HG02623 (cell line): Measurements from ENCODE around the gene KIF6.
A peak's percentile ranks its signal among the peaks of the same experiment; 100 is the strongest.

Source experiments
- ATAC-seq: cut with Tn5 transposase; IDR thresholded peaks from one replicate; pipeline ENCODE4 v1.9.1; 2021; ENCODE audit warnings: moderate library complexity; ENCODE audit not compliant: unreplicated experiment

Gene KIF6

DNA sequence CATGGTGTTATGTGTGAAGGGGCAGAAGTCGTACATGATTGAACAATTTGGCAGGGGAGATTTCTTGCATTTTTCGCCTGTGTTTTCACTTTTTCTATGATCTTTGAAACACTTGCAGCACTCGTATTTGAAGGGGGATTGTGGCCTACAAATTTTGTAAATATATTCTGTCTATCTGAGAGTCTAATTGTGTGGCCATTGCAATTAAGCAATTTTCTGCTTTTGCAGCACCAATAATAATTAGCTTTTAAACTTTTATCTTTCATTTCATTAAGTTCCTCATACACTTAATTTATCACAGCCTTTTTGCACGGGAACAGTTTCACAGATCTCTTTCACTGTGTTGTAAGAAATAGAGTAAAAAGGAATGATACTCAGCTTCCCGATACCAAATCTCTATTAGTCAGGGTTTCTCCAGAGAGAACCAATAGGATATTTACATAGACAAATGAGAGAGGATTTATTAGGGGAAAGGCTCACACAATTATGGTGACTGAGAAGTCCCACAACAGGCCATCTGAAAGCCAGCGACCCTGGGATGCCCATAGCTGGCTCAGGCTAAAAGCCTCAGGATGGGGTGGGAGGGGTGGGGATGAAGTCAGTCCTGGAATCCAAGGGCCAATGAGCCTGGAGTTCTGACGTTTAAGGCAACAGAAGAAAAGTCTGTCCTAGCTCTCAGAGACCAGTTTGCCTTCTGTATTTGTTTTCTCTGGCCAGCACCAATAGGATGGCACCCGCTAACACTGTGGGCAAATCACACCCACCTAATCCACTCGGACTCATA, 58.3 kb downstream of the KIF6 start:
- ATAC-seq, result no peak

GRCh38 chr6:39665861-39666260, 59.3 kb downstream of the KIF6 start:
- ATAC-seq, result no peak

DNA sequence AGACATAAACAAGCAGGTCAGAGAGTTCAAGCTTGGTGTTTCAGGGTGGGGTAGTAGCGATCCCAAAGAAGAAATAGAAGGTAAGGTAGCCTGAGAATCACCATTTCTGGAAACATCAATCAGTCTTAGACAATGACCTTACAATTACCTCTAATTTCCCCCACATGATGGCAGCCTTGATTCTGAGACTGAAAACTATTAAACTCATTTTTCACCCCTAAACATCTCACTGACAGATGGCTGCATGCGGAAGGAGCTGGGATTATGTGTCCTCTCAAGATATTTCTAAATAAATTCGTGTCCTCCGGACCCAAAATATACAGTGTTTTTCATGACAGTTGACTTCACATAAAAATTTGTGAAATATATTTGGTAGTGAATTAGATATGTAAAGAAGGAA, 61.0 kb downstream of the KIF6 start:
- no peak for ATAC-seq

DNA sequence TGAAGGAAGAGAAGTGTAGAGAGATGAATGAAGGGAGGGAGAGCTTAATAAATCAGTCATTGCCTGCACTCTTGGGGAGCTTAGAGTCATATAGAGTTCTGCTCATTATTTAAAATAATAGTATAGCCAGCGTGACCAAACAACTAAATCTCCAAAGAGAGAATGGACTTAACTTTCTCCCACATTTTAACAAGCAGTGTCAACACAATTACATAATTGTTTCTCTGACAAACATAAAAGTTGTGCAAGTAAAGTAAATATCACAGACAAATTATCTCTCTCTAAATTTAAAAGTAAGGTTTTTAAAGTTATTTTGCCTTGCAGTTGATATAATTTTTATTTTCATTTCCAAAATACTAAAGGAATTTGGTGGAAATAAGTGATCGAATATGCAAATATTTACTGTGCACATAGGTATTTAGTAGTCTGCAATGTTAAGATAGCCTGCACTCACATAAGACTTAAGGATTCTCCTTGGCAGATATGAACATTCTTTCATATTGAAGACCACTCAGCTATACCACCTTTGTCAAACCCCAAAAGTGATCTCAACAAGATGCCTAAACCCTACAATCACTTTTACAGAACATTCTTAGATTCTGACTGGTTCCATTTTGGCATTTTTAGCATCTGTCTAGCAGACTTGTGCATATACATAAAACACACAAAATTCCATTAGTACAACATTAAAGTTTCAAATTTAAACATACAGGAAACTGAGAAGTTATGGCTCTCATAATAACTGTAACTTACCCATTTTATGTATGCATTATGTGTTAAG, 67.7 kb downstream of the KIF6 start:
- no peak for ATAC-seq

DNA sequence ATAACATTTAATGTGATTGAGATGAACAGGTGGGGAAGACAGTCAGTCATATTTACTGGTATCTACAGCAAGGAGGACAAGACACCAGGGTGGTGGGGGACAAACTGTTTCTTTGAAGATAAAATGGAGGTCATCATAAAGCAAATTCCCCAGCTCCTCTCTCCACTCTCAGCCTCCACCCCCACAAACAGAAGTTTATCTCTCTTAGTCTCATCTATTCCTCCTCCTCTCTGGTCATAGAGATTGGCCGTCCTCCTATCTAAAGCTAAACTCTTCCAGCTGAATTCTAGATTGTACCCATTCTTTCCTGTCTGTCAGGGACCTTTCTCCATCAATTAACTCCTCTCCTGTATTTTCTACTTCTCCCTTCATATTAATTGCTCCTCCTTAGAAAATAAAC, 71.1 kb downstream of the KIF6 start:
- no peak for ATAC-seq

- no peak for ATAC-seq
These were observed 71.6 kb downstream of the KIF6 start for GRCh38 chr6:39653612-39654011.

DNA sequence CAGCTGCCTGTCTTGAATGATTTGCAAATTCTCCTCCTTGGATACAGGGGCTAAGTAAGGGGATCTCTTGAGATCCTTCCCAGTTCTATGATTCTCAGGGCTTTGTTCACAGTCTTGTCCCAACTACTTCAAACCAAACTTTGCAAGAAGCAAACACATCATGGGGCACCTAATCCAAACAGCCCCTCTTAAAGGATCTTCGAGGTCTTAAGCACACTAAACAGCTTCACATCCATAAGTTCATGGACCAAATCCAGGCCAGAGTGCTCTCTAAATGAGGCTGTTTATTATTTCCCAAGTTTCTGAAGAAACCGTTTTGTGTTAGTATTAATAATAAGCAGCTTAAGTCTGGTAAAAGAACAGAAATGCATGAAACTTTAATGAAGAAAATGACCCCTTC, 75.2 kb downstream of the KIF6 start:
- no peak for ATAC-seq

- no peak for ATAC-seq
These were observed 78.3 kb downstream of the KIF6 start for GRCh38 chr6:39646751-39647420.

DNA sequence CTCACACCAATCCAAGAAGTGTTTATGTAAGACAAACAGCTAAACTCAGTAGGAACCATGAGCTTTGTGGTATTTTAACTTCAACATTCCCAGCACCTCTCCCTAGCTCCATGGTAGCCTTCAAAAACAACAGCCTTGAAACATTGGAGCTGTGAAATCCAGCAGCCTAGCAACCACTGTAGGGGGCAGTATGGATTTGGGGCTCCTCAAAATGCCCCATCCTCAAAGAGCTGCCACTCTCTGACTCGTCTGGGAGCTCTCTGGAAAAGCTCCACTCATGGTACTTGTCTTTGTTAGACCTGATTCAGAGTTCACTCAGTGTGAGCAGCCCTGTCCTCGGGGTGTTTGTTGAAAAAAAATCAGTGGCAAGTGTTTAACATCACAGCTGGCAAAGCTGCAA, 82.9 kb downstream of the KIF6 start:
- no peak for ATAC-seq

GRCh38 chr6:39638126-39638822, 86.9 kb downstream of the KIF6 start:
- ATAC-seq, result no peak

- no peak for ATAC-seq
These were observed 90.4 kb downstream of the KIF6 start for GRCh38 chr6:39634646-39635341.

- ATAC-seq, result no peak
These were observed 100.0 kb downstream of the KIF6 start for GRCh38 chr6:39625209-39625608.

- ATAC-seq, result no peak
These were observed 101.5 kb downstream of the KIF6 start for GRCh38 chr6:39623750-39624149.

DNA sequence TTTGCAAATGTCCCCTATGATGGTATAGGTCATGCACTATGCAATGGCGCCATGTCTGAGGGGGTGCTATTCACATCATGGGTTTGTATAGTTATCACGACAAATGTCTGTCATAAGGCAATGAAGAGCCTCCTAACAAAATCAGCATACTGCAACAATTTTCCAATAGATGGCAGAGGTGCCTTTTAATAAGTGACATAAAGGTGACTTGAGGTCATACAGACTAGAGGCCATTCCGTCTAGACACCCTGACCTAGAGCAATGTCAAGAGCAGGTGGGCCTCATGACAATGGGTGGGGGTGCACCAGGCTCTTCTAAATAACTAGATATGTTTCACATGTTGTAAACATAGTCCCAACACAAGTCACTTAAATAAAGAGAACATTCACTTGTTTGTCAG, 107.7 kb downstream of the KIF6 start:
- no peak for ATAC-seq

- ATAC-seq, result no peak
These were observed 108.2 kb downstream of the KIF6 start for GRCh38 chr6:39617026-39617425.

DNA sequence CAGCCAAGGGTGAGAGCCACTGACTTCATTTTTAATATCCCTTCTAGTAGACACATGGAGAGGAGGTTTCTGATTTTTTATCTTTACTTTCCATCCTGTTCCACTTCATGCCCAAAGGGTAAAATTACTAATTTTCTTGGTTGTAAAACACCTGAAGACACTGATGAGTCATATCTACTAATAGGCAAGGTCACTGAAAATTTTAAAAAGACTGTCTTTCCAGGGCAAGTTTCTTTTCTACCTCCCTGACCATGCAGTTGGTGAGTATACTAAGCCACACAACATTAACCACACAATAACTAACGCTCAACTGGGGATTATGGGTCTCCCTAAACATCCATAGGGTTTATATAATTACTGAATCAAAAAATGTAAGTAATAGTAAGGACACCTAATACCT, 109.6 kb downstream of the KIF6 start:
- no peak for ATAC-seq

- no peak for ATAC-seq
These were observed 110.7 kb downstream of the KIF6 start for GRCh38 chr6:39614393-39614950.

GRCh38 chr6:39610221-39610620, 115.0 kb downstream of the KIF6 start:
- ATAC-seq, result no peak

GRCh38 chr6:39608652-39609345, 116.4 kb downstream of the KIF6 start:
- ATAC-seq, result peak; percentile 62
